NB4 (cell line): ENCODE data around the gene MMP1.
A peak's percentile ranks its signal among the peaks of the same experiment; 100 is the strongest.

Experiments
- CTCF ChIP-seq: IDR thresholded peaks from one replicate; pipeline ENCODE4 v1.5.1; 2012; ENCODE audit warnings: low read depth, low read length
- POLR2A ChIP-seq: IDR thresholded peaks from 2 replicates; pipeline ENCODE4 v1.6.1; 2011; ENCODE audit warnings: mild to moderate bottlenecking; ENCODE audit not compliant: insufficient read length; ENCODE audit errors: extremely low read depth
- TF ChIP-seq, protein P1 (sequence below): IDR thresholded peaks from 2 replicates; pipeline ENCODE4 v1.6.1; 2011; ENCODE audit warnings: low read depth, low read length

GRCh38 chr11:102810950-102811660 is 13.1 kb upstream of the MMP1 start:
- TF ChIP-seq, protein P1, sequence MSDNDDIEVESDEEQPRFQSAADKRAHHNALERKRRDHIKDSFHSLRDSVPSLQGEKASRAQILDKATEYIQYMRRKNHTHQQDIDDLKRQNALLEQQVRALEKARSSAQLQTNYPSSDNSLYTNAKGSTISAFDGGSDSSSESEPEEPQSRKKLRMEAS, result no peak
- TF ChIP-seq CTCF (peak; percentile 41), POLR2A (no peak)
